ENCODE measurements around the gene CRACR2A. TPM values are rescaled to one million over a fixed set of nuclear protein-coding genes. Genes with fewer than 3 reads are reported as not detected.

Gene CRACR2A, protein sequence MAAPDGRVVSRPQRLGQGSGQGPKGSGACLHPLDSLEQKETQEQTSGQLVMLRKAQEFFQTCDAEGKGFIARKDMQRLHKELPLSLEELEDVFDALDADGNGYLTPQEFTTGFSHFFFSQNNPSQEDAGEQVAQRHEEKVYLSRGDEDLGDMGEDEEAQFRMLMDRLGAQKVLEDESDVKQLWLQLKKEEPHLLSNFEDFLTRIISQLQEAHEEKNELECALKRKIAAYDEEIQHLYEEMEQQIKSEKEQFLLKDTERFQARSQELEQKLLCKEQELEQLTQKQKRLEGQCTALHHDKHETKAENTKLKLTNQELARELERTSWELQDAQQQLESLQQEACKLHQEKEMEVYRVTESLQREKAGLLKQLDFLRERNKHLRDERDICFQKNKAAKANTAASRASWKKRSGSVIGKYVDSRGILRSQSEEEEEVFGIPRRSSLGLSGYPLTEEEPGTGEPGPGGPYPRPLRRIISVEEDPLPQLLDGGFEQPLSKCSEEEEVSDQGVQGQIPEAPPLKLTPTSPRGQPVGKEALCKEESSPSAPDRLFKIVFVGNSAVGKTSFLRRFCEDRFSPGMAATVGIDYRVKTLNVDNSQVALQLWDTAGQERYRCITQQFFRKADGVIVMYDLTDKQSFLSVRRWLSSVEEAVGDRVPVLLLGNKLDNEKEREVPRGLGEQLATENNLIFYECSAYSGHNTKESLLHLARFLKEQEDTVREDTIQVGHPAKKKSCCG
- polyA plus RNA-seq (ENCODE audit: insufficient read length in 3 of 3) = 1 to 10 TPM; 1.2 to 1.8 (median 1.7) TPM

DNA sequence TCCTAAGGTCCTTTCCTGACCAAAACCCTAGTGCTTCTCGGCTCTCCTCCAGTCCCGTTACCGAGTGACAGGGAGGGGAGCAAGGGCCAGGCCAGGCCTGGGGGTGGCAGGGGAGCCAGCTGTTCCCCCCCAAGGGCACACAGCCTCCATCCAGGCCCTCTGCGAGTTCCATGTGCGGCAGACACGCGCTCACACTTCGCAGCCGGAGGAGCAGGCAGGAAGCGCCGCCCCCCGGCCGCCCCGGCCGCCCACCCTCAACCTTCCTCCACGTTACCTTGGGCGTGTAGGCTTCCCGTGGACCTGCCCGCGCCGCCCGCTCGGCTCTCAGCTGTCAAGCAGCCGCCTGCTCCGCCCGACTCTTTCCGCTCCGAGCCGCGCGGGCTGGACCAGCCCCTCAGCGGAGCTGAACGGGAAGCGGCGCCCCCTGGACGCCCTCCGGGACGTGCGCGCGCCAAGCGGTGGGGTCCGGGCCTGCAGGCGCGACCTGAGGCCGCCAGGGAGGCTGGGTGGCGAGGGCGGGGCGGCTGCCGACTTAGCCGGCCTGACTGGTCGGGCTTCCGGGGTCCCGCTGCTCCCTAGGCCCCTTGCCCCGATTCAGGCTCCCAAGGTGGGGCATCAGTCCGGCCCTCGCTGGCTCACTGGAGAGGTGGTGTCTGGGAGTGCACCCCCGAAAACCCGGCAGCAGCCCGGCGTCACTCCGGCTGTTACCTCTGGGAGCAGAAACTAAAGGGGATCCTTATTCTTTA lies at the start of gene CRACR2A:
CRACR2A (minus strand) TSS at position 369 of the 746 bp plus-strand sequence. CDS start 56,110 bp downstream, outside the sequence.
- no peak for DNase-seq (ENCODE audit: low read depth in 3 of 3, low spot score in 2 of 3)

DNA sequence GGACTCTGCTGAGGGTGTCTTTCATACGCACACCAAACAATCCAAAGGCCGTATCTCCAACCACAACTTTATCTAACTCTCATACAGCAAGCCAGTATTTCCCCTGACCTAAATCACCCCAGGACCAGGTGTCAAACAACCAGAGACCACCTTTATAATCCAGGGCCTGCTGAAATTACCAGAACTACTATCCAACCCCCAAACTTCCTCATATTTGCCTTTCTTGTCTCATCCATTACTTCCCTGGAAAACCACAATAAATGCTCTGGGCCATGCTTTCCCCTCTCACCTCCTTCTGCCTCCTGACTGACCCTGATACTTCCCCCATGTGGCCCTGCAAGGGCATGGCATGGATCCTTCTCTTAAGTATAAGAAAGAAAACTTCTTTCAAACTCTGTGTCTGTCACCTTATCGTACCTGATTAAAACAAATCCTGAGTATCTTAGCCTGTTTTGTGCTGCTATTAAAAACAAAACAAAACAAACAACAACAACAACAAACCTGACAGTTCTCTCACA lies 44.7 kb upstream of the CRACR2A start:
- no peak for DNase-seq (ENCODE audit: low read depth in 3 of 3, low spot score in 2 of 3)

DNA sequence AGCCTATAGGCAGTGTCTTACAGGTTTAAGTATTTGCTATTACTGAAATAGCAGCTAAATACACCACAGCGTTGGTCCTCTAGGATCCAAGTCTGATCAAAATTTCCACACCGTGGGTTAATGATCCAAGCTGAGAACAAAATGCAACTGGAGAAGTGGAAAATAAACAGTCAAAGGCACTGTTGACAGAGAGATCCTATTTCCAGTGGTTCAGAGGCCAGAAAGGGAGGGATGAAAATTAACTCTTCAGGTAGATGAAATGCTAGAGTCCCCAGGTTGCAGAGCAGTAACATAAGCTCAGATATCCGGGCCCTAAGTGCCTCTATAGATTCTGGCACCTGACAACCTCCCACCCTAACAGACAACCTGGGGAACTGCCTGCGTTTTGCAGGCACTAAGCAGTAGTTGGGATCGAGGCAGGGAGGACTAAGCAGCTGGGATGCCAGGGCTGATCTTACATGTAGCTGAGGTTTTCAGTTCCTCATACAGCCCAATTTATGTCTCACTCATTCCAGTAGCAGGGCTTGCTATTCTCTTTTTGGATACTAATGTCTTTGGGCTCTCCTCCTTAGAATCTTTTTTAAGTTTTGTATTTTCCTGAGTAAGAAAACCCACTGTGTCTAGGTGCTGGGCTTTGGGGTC lies 42.7 kb upstream of the CRACR2A start:
- peak in 2 of 3 donors; percentile 51 for DNase-seq (ENCODE audit: low read depth in 3 of 3, low spot score in 2 of 3)

DNA sequence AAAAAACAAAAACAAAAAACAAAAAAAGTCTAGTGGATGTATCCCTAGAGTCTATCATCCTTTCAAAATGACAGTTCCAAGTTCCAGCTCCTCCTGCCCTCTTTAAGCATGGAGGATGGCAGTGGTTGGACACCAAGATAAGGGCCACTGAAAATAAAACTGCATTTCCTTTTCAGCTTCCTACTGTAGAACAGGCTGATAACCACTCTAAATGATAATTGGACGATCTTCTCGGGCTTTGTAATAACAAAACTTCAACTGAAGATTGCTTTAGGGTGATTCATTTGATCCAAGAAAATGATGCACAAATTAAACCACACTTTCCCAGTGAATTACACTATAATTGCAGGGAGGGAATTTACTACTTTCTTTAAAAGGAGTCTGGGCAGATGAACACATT lies 42.2 kb upstream of the CRACR2A start:
- DNase-seq (ENCODE audit: low read depth in 3 of 3, low spot score in 2 of 3) = no peak

DNA sequence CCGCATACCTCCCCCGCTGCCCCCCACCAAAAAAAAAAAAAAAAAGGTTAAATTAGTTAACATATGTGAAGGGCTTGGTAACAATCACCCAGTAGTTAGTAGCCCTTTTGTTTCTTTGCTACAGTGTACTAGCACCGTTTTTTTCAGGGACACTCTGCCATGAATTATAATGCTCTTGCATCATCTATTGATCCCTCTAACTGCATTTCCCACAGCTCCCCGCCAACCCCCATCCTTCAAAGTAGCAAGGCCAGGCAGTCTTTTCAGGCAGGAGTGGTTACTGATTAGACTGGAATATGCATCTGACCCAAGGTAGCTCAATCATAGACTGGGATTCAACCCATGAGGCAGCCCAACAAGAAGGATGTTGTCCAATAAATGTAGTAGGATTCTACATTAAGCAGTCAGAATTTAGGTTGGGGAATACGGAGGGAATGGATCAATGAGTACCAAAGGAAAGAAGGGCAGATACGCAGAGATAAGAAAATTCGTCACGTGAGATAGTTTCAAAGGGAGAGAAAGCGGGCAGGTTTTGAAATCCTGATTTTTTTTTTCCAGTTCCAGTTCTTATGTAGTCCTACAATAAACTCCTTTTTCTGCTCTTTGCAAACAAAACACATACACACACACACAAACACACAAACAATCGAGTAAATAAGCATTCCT lies 39.8 kb upstream of the CRACR2A start:
- DNase-seq (ENCODE audit: low read depth in 3 of 3, low spot score in 2 of 3) = no peak

DNA sequence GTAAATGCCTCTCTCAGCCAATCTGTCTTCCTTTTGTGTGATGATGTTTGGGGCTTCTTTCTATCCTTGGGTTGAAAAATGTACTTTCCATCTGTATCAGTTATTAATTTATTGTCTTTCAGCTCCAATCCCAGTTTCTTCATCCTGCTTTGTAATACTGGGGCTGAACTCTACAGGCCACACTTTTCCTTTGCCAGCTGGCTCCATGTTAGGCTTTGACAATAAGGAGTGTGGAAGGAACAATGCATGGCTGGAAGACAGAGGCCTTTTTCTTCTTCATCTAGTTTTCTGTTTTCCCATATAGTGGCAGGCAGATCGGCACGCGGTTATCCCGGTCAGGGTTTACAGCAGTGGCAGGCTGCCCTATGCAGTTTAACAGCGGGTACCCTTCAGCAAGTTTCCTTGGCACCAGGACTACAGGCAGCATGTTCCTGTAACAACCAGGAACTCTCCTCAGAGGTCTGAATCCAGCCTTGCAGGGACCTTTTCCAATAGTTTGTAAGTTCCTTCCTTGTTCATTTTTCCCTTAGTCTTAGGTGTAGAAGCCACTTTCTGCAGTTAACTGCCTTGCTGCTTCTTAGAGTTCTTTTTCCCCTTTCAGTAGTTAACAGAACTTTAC lies 38.5 kb upstream of the CRACR2A start:
- no peak for DNase-seq (ENCODE audit: low read depth in 3 of 3, low spot score in 2 of 3)

DNA sequence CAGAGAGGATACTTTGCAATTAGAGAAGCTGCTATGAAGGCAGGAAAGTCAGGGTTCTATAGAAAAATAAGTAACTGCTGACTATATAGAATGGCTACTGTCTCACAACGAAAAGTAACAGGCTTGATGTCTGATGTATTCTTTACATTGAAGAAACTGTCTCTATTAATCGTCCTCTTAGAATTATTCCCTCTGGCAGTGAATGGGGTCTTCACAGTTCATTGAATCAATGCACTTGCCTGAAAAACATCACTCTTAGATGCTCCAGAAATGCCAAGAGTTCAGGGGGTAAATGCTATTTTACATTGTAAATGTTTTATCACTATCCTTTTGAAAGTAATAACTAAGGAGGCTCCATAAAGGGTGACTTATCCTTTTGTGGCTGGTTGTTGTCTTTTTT lies 37.7 kb upstream of the CRACR2A start:
- no peak for DNase-seq (ENCODE audit: low read depth in 3 of 3, low spot score in 2 of 3)

DNA sequence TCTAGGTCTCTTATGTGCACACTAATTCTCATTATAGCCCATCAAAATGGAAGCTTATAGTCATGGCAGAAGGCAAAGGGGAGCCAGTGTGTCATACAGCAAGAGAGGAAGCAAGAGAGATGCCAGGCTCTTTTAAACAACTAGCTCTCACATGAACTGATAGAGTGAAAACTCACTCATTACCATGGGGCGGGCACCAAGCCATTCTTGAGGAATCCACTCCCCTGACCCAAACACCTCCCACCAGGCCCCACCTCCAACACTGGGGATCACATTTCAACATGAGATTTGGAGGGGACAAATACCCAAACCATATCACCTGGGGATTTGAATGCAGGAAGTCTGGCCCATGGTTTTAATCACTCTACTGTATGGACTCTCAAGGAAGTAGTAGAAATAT lies 36.9 kb upstream of the CRACR2A start:
- no peak for DNase-seq (ENCODE audit: low read depth in 3 of 3, low spot score in 2 of 3)

DNA sequence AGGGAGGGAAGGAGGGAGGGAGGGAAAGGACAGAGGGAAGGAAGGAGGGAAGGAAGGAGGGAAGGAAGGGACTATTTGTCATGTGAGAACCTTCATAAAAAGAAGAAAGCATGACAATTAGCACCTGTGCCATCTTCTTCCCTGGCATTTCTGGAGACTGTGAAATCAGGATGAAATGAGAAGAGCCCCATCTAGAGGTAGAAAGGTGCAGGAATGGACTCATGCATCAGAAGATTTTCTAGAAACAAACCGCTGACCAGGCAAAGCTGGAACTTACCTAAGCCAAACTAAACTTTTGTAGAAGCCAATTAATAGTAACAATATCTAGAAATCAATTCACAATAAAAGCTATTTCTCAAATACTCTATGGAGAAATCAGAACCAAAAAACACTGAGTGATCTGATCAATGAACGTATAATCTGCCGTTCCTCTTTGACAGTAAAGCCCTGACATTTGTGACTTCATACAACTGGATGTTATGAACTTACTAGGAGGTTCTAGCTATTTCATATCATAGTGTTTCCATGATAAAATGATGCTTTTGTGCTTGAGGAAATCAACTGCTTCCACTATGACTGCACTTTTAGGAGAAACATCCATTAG lies 24.4 kb upstream of the CRACR2A start:
- no peak for DNase-seq (ENCODE audit: low read depth in 3 of 3, low spot score in 2 of 3)

DNA sequence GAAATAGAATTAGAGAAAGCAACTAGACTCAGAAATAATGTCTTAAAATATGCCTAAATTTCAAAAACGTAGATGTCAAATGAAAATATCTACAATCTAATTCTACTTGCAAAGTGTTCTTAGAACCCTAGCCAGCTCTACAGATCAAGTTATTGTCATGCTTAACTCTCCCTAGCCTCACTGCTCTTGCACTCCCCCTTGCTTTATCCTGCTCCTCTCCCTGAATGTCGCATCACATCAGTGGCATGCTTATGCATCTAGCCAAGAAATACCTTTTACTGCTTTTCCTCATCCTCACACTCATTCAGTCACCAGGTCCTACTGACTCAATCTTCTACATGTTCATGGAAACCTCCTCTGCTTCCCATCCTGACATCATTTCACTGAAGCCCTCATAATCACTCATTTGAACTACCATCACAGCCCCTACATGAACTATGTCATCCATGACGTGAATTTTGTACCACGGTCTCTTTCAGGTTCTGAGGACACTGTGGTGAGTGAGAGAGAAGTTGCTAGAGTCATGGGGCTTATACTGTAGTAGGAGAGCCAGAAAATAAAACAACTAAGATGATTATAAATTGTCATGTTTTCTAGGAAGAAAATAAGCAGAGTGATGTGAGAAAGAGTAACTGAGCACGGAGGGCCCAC lies 22.6 kb upstream of the CRACR2A start:
- DNase-seq (ENCODE audit: low read depth in 3 of 3, low spot score in 2 of 3) = no peak

DNA sequence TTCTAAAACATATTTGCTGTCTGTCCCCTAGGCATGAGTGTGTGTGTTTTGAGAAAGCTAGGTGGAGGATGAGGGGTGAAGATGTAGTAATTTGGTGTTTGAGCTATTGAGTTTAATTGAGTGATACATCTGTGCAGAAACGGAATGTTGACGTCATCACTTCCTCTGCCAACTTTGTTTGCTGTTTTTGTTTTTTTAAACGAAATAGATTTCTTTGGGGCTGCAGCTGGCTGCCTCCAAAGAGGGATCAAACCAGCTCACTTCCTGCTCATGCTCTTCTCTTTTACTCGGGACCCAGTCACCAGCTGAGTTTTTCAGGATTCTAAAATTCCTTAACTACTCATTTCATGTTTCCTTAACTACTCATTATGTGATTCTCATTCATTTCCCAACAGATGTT lies 19.5 kb upstream of the CRACR2A start:
- no peak for DNase-seq (ENCODE audit: low read depth in 3 of 3, low spot score in 2 of 3)

DNA sequence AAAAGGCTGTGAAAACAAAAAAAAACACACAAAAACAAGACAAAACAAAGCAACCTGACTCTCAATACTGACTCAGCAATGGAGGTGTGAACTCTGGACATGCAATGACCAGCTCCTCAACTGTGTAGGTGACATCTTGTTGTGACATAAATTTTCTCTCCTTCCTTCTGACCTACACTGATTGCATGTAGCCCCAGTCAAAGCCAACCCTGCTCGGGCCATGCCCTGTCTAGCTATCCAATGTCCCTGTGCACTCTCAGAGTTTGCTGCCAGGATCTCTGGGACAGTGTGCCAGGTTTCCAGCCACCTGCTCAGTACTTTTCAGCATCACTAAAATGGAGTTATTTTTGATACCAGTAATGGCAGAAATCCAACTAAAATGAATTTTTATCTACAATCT lies 18.9 kb upstream of the CRACR2A start:
- no peak for DNase-seq (ENCODE audit: low read depth in 3 of 3, low spot score in 2 of 3)

DNA sequence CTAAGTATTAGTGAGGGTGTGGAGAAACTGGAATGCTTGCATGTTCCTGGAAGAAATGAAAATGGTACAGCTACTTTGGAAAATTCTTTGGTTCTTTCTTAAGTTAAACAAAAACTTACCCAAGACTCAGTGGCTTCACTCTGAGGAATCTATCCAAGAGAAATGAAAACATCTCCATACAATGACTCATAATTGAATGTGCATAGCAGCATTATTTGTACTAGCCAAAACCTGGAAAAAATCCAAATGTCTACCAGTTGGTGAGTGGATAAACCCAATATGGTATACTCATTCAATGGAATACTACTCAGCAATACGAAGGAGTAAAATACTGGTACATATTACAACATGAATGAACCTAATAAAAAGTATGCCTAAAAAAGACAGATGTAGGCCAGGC lies 18.0 kb upstream of the CRACR2A start:
- no peak for DNase-seq (ENCODE audit: low read depth in 3 of 3, low spot score in 2 of 3)

DNA sequence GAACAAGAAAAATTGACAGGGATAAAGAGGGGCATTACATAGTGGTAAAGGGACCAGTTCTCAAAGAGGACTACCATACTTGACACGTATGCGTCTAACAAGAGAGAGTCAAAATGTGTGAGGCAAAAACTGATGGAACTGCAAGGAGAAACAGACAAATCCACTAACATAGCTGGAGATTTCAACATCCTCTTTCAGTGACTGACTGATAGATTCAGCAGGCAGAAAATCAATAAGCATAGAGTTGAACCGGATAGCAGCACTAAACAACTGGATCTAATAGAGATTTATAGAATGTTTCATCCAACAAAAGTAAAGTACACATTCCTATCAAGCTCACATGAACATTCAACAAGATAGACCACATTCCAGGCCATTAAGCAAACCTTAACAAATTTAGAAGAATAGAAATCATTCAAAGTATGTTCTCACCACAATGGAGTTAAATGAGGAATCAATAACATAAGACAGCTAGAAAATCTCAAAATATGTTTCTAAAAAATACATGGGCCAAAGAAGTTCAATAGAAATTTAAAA lies 16.1 kb upstream of the CRACR2A start:
- DNase-seq (ENCODE audit: low read depth in 3 of 3, low spot score in 2 of 3) = no peak

DNA sequence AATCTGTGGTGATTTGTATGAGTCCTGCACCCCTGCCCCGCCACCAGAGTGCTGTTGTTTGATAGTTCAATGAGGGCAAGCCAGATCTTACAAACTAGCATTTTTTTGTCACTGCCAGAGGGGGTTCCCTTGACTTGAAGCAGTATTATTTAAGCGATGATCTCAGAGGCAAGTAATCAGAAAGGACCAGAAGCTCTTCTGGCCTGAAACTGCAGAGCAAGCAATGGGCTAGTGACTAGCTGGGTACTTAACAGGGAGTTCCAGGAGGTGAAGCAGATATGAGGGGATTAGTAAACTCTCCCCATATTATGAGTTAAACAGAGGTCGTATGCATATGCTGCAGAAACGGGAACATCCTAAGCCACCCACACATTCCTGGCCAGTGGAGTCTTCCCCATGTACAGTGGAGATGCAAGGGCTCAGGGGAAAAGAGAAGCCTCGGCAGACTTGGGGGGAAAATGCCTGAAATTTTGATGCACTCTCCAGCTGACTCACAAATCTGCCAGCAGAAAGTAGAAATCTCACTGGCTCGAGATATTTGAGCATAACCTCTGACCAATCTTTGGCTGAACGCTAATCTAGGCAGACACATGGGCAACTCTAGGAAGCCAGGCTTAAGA lies 8.3 kb upstream of the CRACR2A start:
- no peak for DNase-seq (ENCODE audit: low read depth in 3 of 3, low spot score in 2 of 3)

DNA sequence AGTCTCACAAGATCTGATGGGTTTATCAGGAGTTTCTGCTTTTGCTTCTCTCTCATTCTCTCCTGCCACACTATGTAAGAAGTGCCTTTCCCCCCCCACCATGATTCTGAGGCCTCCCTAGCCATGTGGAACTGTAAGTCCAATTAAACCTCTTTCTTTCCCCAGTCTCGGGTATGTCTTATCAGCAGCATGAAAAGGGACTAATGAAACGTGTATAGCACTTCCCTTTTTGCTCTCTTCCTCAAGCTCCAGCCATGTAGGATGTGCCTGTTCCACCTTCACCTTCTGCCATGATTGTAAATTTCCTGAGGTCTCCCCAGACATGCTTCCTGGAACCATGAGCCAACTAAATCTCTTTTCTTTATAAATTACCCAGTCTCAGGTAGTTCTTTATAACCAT lies 7.0 kb upstream of the CRACR2A start:
- DNase-seq (ENCODE audit: low read depth in 3 of 3, low spot score in 2 of 3) = no peak

DNA sequence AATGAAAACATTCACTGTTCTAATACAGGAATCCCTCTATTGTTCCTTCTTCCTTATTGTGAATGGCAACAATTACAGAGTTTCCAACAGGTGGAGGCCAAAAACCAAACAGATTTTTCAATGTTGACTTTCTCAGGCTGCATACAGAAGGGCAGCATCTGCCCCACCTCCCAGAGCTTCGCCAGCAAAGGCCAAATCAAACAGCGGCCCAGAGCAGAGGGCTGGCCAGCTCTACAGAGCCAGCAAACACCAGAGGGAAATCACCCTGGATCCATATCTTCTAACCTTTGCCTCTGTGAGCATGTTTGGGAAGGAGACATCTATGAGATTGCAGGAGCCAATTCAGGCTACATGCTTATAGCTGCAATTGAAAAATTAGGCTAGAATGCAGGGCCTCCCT lies 4.4 kb upstream of the CRACR2A start:
- no peak for DNase-seq (ENCODE audit: low read depth in 3 of 3, low spot score in 2 of 3)

DNA sequence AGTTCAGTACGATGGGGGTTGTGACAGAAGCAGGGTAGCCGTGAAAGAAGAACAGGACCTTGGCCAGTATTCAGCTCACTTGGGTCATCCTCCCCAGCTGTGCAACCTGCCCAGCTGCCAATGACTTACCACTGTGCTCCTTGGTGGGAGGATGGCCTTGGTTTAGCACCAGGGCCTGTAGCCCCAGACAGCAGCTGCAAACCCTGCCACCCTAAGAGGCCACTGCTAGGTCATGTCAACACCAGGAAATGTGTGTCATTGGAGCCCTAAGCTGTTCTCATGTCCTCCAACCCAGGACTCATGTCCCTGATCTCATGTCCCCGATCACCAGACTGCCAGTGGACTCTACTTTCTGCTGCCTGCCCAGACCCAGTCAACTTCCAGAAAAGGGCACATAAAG lies 3.0 kb upstream of the CRACR2A start:
- DNase-seq (ENCODE audit: low read depth in 3 of 3, low spot score in 2 of 3) = no peak

All from right renal cortex interstitium (tissue), 3 donors.